T-cell (primary cell): ENCODE measurements around the gene HSD17B8. TPM values are rescaled to one million over a fixed set of nuclear protein-coding genes. Genes with fewer than 3 reads are reported as not detected.

Experiments used
- ATAC-seq, 4 experiments: fragments of 200-7000 bp in 3 of 4; fragments of 150-1000 bp in 1 of 4; cut with Tn5 transposase; replicated peaks in 1 of 4; 1 replicate in 3 of 4; 2 replicates in 1 of 4; pipeline ENCODE4 v1.10.0; 2021; ENCODE audit warnings: moderate library complexity in 3 of 4, mild to moderate bottlenecking in 2 of 4, moderate number of reproducible peaks in 1 of 4
- CTCF ChIA-PET, 2 donors: fragments of 300-600 bp; sonication (Branson Sonifier 250); formaldehyde crosslinking; loops; one replicate each; lab custom pipeline; 2022; ENCODE audit warnings: antibody characterized with exemption in 2 of 2; lab: Charles Lee
- POLR2A ChIA-PET, 2 donors: fragments of 300-600 bp; sonication (Branson Sonifier 250); formaldehyde crosslinking; loops; one replicate each; lab custom pipeline; 2022; ENCODE audit warnings: antibody characterized with exemption in 2 of 2; lab: Charles Lee
- DNase-seq, 35 experiments: peaks; one replicate each; pipeline versions ENCODE4 v3.0.0 to v3.0.0-alpha.2; 2013 to 2023
- H3K27ac ChIP-seq: one replicate; pipeline ENCODE4 v1.5.1; 2013; ENCODE audit warnings: low read length
- H3K27me3 ChIP-seq, 2 experiments: replicated peaks in 1 of 2; 1 replicate in 1 of 2; 2 replicates in 1 of 2; pipeline versions ENCODE4 v1.6.1 to v1.7.0; 2013; ENCODE audit warnings: low read length in 1 of 2, mixed read lengths in 1 of 2; ENCODE audit not compliant: control insufficient read depth in 2 of 2, insufficient read depth in 2 of 2; ENCODE audit errors: extremely low read depth in 1 of 2
- H3K36me3 ChIP-seq, 2 donors: 1 replicate in 1 of 2; 2 replicates in 1 of 2; pipeline versions ENCODE4 v1.6.1 to v1.7.0; 2013; ENCODE audit warnings: low read length in 1 of 2; ENCODE audit not compliant: control insufficient read depth in 2 of 2, insufficient read depth in 1 of 2; ENCODE audit errors: extremely low read depth in 1 of 2
- H3K4me1 ChIP-seq, 2 experiments: 1 replicate in 1 of 2; 2 replicates in 1 of 2; pipeline versions ENCODE4 v1.6.1 to v1.7.0; 2013; ENCODE audit warnings: low read length in 2 of 2, mixed read lengths in 1 of 2; ENCODE audit not compliant: insufficient read depth in 2 of 2, control insufficient read depth in 1 of 2; ENCODE audit errors: extremely low read depth in 1 of 2
- H3K4me3 ChIP-seq, 2 donors: 1 replicate in 1 of 2; 2 replicates in 1 of 2; pipeline versions ENCODE4 v1.5.1 to v1.7.0; 2013; ENCODE audit warnings: mild to moderate bottlenecking in 2 of 2, low read length in 1 of 2, moderate library complexity in 1 of 2; ENCODE audit not compliant: control insufficient read depth in 1 of 2; ENCODE audit errors: extremely low read depth in 1 of 2
- H3K9me3 ChIP-seq: 2 replicates; pipeline ENCODE4 v1.7.0; 2013
- H3K27ac Mint-ChIP-seq, 2 donors: one replicate each; pipeline ENCODE4 v1.8.0; 2020 to 2021; ENCODE audit warnings: mild to moderate bottlenecking in 2 of 2, mixed read lengths in 2 of 2
- H3K27me3 Mint-ChIP-seq, 2 donors: one replicate each; pipeline ENCODE4 v1.8.0; 2021 to 2022; ENCODE audit warnings: mixed read lengths in 2 of 2
- H3K36me3 Mint-ChIP-seq: one replicate; pipeline ENCODE4 v1.8.0; 2021; ENCODE audit warnings: mixed read lengths
- H3K4me1 Mint-ChIP-seq, 3 donors: one replicate each; pipeline ENCODE4 v1.8.0; 2020 to 2022; ENCODE audit warnings: mixed read lengths in 3 of 3, mild to moderate bottlenecking in 1 of 3
- H3K4me3 Mint-ChIP-seq, 3 donors: one replicate each; pipeline ENCODE4 v1.8.0; 2020 to 2022; ENCODE audit warnings: mild to moderate bottlenecking in 3 of 3, mixed read lengths in 3 of 3, moderate library complexity in 3 of 3
- H3K9me3 Mint-ChIP-seq, 3 donors: one replicate each; pipeline ENCODE4 v1.8.0; 2020 to 2022; ENCODE audit warnings: mixed read lengths in 3 of 3
- WGBS: methylation state at CpG from one replicate; pipeline ENCODE4 v1.1.5; 2013; ENCODE audit warnings: missing lambda C conversion rate; ENCODE audit not compliant: insufficient coverage; 5-methylcytosine and 5-hydroxymethylcytosine counted together
- total RNA-seq, 35 experiments: library from RNA in 6 of 35; stranded (reverse) in 6 of 35; fragments of 120-200 nt in 1 of 35; gene quantifications; one replicate each; pipeline versions ENCODE4 v1.2.1 to v1.2.4 and lab custom pipeline; 2013 to 2026

The HSD17B8 gene
- total RNA-seq (10 to 100 TPM; 13.9 to 27.7 (median 24.4) TPM), total RNA-seq (lab: John Stamatoyannopoulos, UW) (6.3 to 26.2 (median 14.2) reads per million in 29 experiments)
- 16.7 TPM for total RNA-seq (2013)

- H3K27me3 Mint-ChIP-seq: peaks cover 0 to 1% of the 10 kb centered on the region in 2 donors
- no peaks in the 10 kb centered on the region for H3K9me3 Mint-ChIP-seq
- H3K27ac Mint-ChIP-seq: peak within 1 kb of the TSS; percentile 83 to 88
- H3K27ac ChIP-seq: peak within 1 kb of the TSS; percentile 61
- CTCF ChIA-PET: interaction anchor here in 1 of 2 donors (0.5 to 1.2 kb wide), 3 partner anchors 44 to 1216 kb away, joined by 3 to 7 read pairs (median 4); no protein-coding TSS in a partner anchor
- under 1% methylated on average over 25 of the region's 48 CpGs for WGBS
- peaks cover 21 to 61% of the 10 kb centered on the region in 2 experiments for H3K4me1 ChIP-seq
- peaks cover 66 to 71% (median 68%) of the 10 kb centered on the region in 3 donors for H3K4me1 Mint-ChIP-seq
- POLR2A ChIA-PET: interaction anchor here in 1 of 2 donors (0.6 kb wide), 1 partner anchor 93 kb away, joined by 7 read pairs; no protein-coding TSS in a partner anchor
- H3K4me3 ChIP-seq: peak within 1 kb of the TSS; percentile 75 to 91
- ATAC-seq (peak; percentile 61 to 66 (median 63)), DNase-seq (peak; percentile 73 to 92 (median 85))
- H3K4me3 Mint-ChIP-seq: peak within 1 kb of the TSS; percentile 79 to 97 (median 92)
- no peaks in the 10 kb centered on the region for H3K9me3 ChIP-seq
- peaks cover 25% of the 10 kb centered on the region for H3K36me3 Mint-ChIP-seq
- H3K36me3 ChIP-seq: peaks cover 0 to 24% of the 10 kb centered on the region in 2 donors
- H3K27me3 ChIP-seq: no peaks in the 10 kb centered on the region
Measured at GRCh38 chr6:33204415-33205190, at the start of gene HSD17B8. TSS of gene HSD17B8 (plus strand) at chr6:33204655. CDS start at chr6:33204669, 14 bp downstream.

DNA sequence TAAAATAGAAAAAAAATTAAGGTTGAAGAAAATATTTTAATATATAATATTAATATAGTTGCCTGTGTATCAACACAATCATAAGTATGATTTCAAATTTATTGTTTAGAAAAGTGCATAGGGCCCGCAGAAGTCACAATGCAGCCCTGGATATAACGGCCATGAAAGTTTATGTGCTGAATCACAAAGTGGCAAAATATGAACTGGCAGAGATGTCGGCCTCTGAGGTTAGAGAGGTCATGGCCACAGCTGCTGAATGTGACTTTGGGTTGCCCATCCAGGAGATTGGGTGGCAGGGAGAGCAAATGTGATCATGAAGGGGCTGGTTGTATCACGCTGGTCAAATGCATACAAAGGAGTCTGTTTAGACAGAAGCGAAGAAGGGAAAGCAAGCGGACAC, 47.9 kb upstream of the HSD17B8 start:
- Mint-ChIP-seq H3K9me3 (peaks cover 4 to 11% (median 8%) of the 10 kb centered on the region in 3 donors), H3K27me3 (peaks cover 10 to 13% of the 10 kb centered on the region in 2 donors)

DNA sequence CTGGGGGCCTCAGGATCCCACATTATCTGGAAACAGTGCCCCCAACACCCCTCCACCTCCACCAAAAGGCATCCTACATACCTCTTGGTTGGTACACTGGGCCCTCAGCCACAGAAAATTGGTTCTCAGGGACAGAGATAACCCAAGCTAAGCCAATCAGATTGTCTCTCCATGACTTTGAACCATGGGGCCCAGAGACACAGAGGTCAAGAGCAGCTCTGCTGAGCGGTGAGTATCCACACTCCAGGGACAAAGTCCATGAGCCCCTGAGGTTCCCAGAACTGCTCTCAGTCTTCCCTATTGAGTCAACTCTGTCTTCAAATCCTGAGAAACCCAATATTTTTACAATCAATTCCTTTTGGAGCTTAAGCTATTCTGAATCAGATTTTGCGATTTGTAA, 47.5 kb upstream of the HSD17B8 start:
- Mint-ChIP-seq H3K4me1 (peaks cover 9 to 11% (median 10%) of the 10 kb centered on the region in 3 donors), H3K4me3 (no peak overlapping the region), H3K27ac (no peak overlapping the region), H3K9me3 (peaks cover under 1 to 8% (median 5%) of the 10 kb centered on the region in 3 donors), H3K27me3 (peaks cover 10% of the 10 kb centered on the region in 2 donors), H3K36me3 (no peaks in the 10 kb centered on the region)
- CTCF ChIA-PET: no interaction called here
- Histone ChIP-seq H3K36me3 (no peaks in the 10 kb centered on the region), H3K4me3 (no peak overlapping the region), H3K4me1 (peaks cover 0 to 13% of the 10 kb centered on the region in 2 experiments), H3K27ac (no peak overlapping the region), H3K27me3 (peaks cover 0 to 39% of the 10 kb centered on the region in 2 experiments), H3K9me3 (no peaks in the 10 kb centered on the region)
- ATAC-seq (no peak), DNase-seq (no peak)
- 100% methylated on average over 1 of the region's 2 CpGs for WGBS
- POLR2A ChIA-PET: no interaction called here

More for the DNA sequence above, 47.9 kb upstream of the HSD17B8 start:
- no peak overlapping the region for H3K4me3 ChIP-seq
- H3K4me3 Mint-ChIP-seq: no peak overlapping the region
- no peak for ATAC-seq
- peaks cover 0 to 9% of the 10 kb centered on the region in 2 experiments for H3K4me1 ChIP-seq
- CTCF ChIA-PET: no interaction called here
- no peaks in the 10 kb centered on the region for H3K9me3 ChIP-seq
- H3K27ac Mint-ChIP-seq: no peak overlapping the region
- 90% methylated on average over 6 of the region's 6 CpGs for WGBS
- peaks cover 6 to 7% (median 6%) of the 10 kb centered on the region in 3 donors for H3K4me1 Mint-ChIP-seq
- POLR2A ChIA-PET: no interaction called here
- H3K27me3 ChIP-seq: peaks cover 0 to 35% of the 10 kb centered on the region in 2 experiments
- H3K27ac ChIP-seq: no peak overlapping the region
- no peaks in the 10 kb centered on the region for H3K36me3 ChIP-seq
- DNase-seq: no peak
- no peaks in the 10 kb centered on the region for H3K36me3 Mint-ChIP-seq

DNA sequence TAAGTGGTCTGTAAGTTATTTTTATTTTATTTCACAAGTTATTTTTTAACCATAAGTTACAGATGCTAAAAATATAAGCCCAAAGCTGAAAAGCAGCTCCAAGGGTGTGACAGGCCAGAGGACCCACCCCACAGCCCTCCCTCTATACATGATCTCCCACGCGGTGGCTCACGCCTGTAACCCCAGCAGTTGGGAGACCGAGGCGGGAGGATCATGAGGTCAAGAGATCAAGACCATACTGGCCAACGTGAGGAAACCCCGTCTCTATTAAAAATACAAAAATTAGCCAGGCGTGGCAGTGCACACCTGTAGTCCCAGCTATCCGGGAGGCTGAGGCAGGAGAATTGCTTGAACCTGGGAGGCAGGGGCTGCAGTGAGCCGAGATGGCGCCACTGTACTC, 44.4 kb upstream of the HSD17B8 start:
- H3K36me3 Mint-ChIP-seq: no peaks in the 10 kb centered on the region
- POLR2A ChIA-PET: no interaction called here
- 94% methylated on average over 8 of the region's 11 CpGs for WGBS

GRCh38 chr6:33160728-33161344, 43.6 kb upstream of the HSD17B8 start:
- H3K4me1 Mint-ChIP-seq: peaks cover 12 to 15% (median 13%) of the 10 kb centered on the region in 3 donors
- ChIA-PET POLR2A (no interaction called here), CTCF (interaction anchor here (0.6 to 2.4 kb wide), 7 partner anchors 12 to 88 kb away, joined by 3 to 11 read pairs (median 3); partner anchors contain the start of gene RING1 (in 1 of the 2))
- WGBS: 89% methylated on average over 8 of the region's 13 CpGs
- DNase-seq (no peak), ATAC-seq (no peak)
- H3K9me3 ChIP-seq: no peaks in the 10 kb centered on the region
- H3K9me3 Mint-ChIP-seq: no peaks in the 10 kb centered on the region
- no peak overlapping the region for H3K27ac Mint-ChIP-seq
- peaks cover 8 to 20% of the 10 kb centered on the region in 2 donors for H3K27me3 Mint-ChIP-seq
- H3K4me1 ChIP-seq: peaks cover 0 to 16% of the 10 kb centered on the region in 2 experiments
- peaks cover 0 to 48% of the 10 kb centered on the region in 2 experiments for H3K27me3 ChIP-seq
- H3K36me3 Mint-ChIP-seq: no peaks in the 10 kb centered on the region
- no peaks in the 10 kb centered on the region for H3K36me3 ChIP-seq
- H3K27ac ChIP-seq: no peak overlapping the region
- H3K4me3 Mint-ChIP-seq: peak overlapping the region; percentile 78 to 83 (median 83)
- no peak overlapping the region for H3K4me3 ChIP-seq

More for the DNA sequence above, 44.4 kb upstream of the HSD17B8 start:
- Histone ChIP-seq H3K4me3 (no peak overlapping the region), H3K36me3 (no peaks in the 10 kb centered on the region), H3K4me1 (peaks cover 0 to 16% of the 10 kb centered on the region in 2 experiments), H3K9me3 (no peaks in the 10 kb centered on the region), H3K27me3 (peaks cover 0 to 50% of the 10 kb centered on the region in 2 experiments), H3K27ac (no peak overlapping the region)
- peaks cover 12 to 15% (median 13%) of the 10 kb centered on the region in 3 donors for H3K4me1 Mint-ChIP-seq
- H3K9me3 Mint-ChIP-seq: no peaks in the 10 kb centered on the region
- H3K27me3 Mint-ChIP-seq: peaks cover 8 to 20% of the 10 kb centered on the region in 2 donors
- H3K27ac Mint-ChIP-seq: no peak overlapping the region
- DNase-seq (no peak), ATAC-seq (no peak)
- H3K4me3 Mint-ChIP-seq: no peak overlapping the region
- CTCF ChIA-PET: interaction anchor here in 1 of 2 donors (2.4 kb wide), 1 partner anchor 89 kb away, joined by 11 read pairs; no protein-coding TSS in a partner anchor
